HepG2 (cell line): ENCODE data around the gene GPHN. TPM values are rescaled to one million over a fixed set of nuclear protein-coding genes. Genes with fewer than 3 reads are reported as not detected.

Source experiments
- ATAC-seq: fragments of 200-7000 bp; cut with Tn5 transposase; 3 replicates; pipeline ENCODE4 v1.9.1; 2020; ENCODE audit warnings: mild to moderate bottlenecking, moderate library complexity
- BruUV-seq: library from RNA; stranded (reverse); fragments of 400-500 nt; replicated peaks from 2 replicates; lab custom pipeline; 2021; lab: Mats Ljungman, UMichigan
- CTCF ChIA-PET: fragments of 300-600 bp; formaldehyde crosslinking; extraction: SDS; loops from one replicate; lab custom pipeline; 2021; ENCODE audit warnings: low total read pairs, inconsistent platforms, low intra/inter-chr PET ratio; lab: Yijun Ruan, JAX
- POLR2A ChIA-PET: fragments of 350-600 bp; sonication (Branson Sonifier 250); formaldehyde crosslinking; loops from one replicate; lab custom pipeline; 2020; ENCODE audit warnings: antibody characterized with exemption, inconsistent platforms; lab: Yijun Ruan, JAX
- DNase-seq: peaks from one replicate; pipeline ENCODE4 v3.0.0-alpha.2; 2015; ENCODE audit warnings: low spot score
- FAIRE-seq: peaks from 3 replicates; lab custom pipeline; 2011; peaks lifted over from hg19 to GRCh38; lab: Jason Lieb, UNC
- H2AFZ ChIP-seq: one replicate; pipeline ENCODE4 v1.6.1; 2011; ENCODE audit warnings: low read length, inconsistent platforms
- H3K27ac ChIP-seq: fragments of 300-600 bp; 3 replicates; pipeline ENCODE4 v1.8.0; 2011; ENCODE audit warnings: mixed run types, mild to moderate bottlenecking, mixed read lengths, low read length, inconsistent platforms; ENCODE audit not compliant: insufficient read depth; ENCODE audit errors: extremely low read length
- H3K27me3 ChIP-seq, 2 experiments: fragments of 200-600 bp in 1 of 2; 2 replicates in 1 of 2; 3 replicates in 1 of 2; pipeline versions ENCODE4 v1.6.0 to v1.8.0; 2011; ENCODE audit warnings: low read length in 2 of 2, mild to moderate bottlenecking in 2 of 2, moderate library complexity in 2 of 2, inconsistent platforms in 1 of 2; ENCODE audit not compliant: insufficient read depth in 2 of 2, control insufficient read depth in 1 of 2
- H3K36me3 ChIP-seq, 2 experiments: fragments of 200-600 bp in 1 of 2; replicated peaks in 1 of 2; 2 replicates in 1 of 2; 3 replicates in 1 of 2; pipeline versions ENCODE4 v1.5.1 to v1.8.0; 2011; ENCODE audit warnings: low read length in 2 of 2, inconsistent platforms in 1 of 2; ENCODE audit not compliant: insufficient read depth in 2 of 2, control insufficient read depth in 1 of 2
- H3K4me1 ChIP-seq: 2 replicates; pipeline ENCODE4 v1.5.1; 2012; ENCODE audit warnings: low read length, inconsistent platforms; ENCODE audit not compliant: insufficient read depth
- H3K4me2 ChIP-seq: 2 replicates; pipeline ENCODE4 v1.6.0; 2011; ENCODE audit warnings: low read depth, low read length, inconsistent platforms
- H3K4me3 ChIP-seq, 3 experiments: fragments of 200-600 bp in 1 of 3; sonication (generic), shearing (Covaris generic) in 1 of 3; replicated peaks in 1 of 3; 2 replicates each; pipeline ENCODE4 v1.5.1; 2011 to 2016; ENCODE audit warnings: low read length in 3 of 3, inconsistent platforms in 2 of 3, low read depth in 2 of 3, mild to moderate bottlenecking in 2 of 3, control low read depth in 1 of 3, mixed read lengths in 1 of 3; ENCODE audit not compliant: insufficient read depth in 1 of 3
- H3K79me2 ChIP-seq: one replicate; pipeline ENCODE4 v1.6.1; 2011; ENCODE audit warnings: low read length, inconsistent platforms; ENCODE audit not compliant: insufficient read depth
- H3K9ac ChIP-seq: 2 replicates; pipeline ENCODE4 v1.6.0; 2011; ENCODE audit warnings: mild to moderate bottlenecking, low read depth, low read length, inconsistent platforms; ENCODE audit not compliant: insufficient read depth
- H3K9me3 ChIP-seq: 2 replicates; pipeline ENCODE4 v1.5.1; 2012; ENCODE audit warnings: mild to moderate bottlenecking, low read length
- H4K20me1 ChIP-seq: 2 replicates; pipeline ENCODE4 v1.6.0; 2011; ENCODE audit warnings: inconsistent platforms, mild to moderate bottlenecking, low read length, moderate library complexity; ENCODE audit not compliant: insufficient read depth
- AFF4 ChIP-seq: sonication (generic); formaldehyde crosslinking; IDR thresholded peaks from 2 replicates; pipeline ENCODE4 v1.4.0; 2020; ENCODE audit warnings: missing genetic modification reagents
- CBFB ChIP-seq: sonication (generic); formaldehyde crosslinking; IDR thresholded peaks from 2 replicates; pipeline ENCODE4 v1.4.0; 2020; ENCODE audit warnings: missing genetic modification reagents
- IKZF1 ChIP-seq: fragments of 450-650 bp; IDR thresholded peaks from 2 replicates; pipeline ENCODE4 v1.7.1; 2016
- MAF1 ChIP-seq: sonication (generic); formaldehyde crosslinking; IDR thresholded peaks from 2 replicates; pipeline ENCODE4 v1.5.0; 2020; ENCODE audit warnings: missing genetic modification reagents, borderline replicate concordance
- MEIS2 ChIP-seq: sonication (generic); formaldehyde crosslinking; IDR thresholded peaks from 2 replicates; pipeline ENCODE4 v1.9.0; 2021; ENCODE audit warnings: mild to moderate bottlenecking, missing genetic modification reagents
- NFKBIZ ChIP-seq: IDR thresholded peaks from 2 replicates; pipeline ENCODE4 v1.6.1; 2018; ENCODE audit warnings: missing genetic modification reagents, missing compliant biosample characterization
- PAX8 ChIP-seq: sonication (generic); formaldehyde crosslinking; IDR thresholded peaks from 2 replicates; pipeline ENCODE4 v1.8.0; 2022; ENCODE audit warnings: mild to moderate bottlenecking, missing genetic modification reagents, borderline replicate concordance
- SNRNP70 ChIP-seq: fragments of 200-400 bp; formaldehyde crosslinking; IDR thresholded peaks from 2 replicates; pipeline ENCODE4 v1.6.1; 2017; ENCODE audit warnings: mild to moderate bottlenecking, low read depth, low read length, moderate library complexity
- TEAD3 ChIP-seq: optimal IDR thresholded peaks from 2 replicates; pipeline ENCODE3; 2016; ENCODE audit warnings: borderline replicate concordance
- TRAFD1 ChIP-seq: sonication (generic); formaldehyde crosslinking; IDR thresholded peaks from 2 replicates; pipeline ENCODE4 v1.5.1; 2020; ENCODE audit warnings: missing genetic modification reagents, mild to moderate bottlenecking, borderline replicate concordance
- XBP1 ChIP-seq: sonication (generic); formaldehyde crosslinking; IDR thresholded peaks from 2 replicates; pipeline ENCODE4 v1.5.0; 2020; ENCODE audit warnings: missing genetic modification reagents
- ZBTB7B ChIP-seq: sonication (generic); formaldehyde crosslinking; IDR thresholded peaks from 2 replicates; pipeline ENCODE4 v1.4.0; 2020; ENCODE audit warnings: missing genetic modification reagents
- ZNF468 ChIP-seq: sonication (generic); formaldehyde crosslinking; IDR thresholded peaks from 2 replicates; pipeline ENCODE4 v1.8.0; 2022; ENCODE audit warnings: mild to moderate bottlenecking, moderate library complexity, missing genetic modification reagents
- ZNF547 ChIP-seq: sonication (generic); formaldehyde crosslinking; IDR thresholded peaks from 2 replicates; pipeline ENCODE4 v1.5.1; 2020; ENCODE audit warnings: mild to moderate bottlenecking, missing genetic modification reagents
- ZNF710 ChIP-seq: sonication (generic); formaldehyde crosslinking; IDR thresholded peaks from 2 replicates; pipeline ENCODE4 v1.5.0; 2020; ENCODE audit warnings: mild to moderate bottlenecking, missing genetic modification reagents, borderline replicate concordance
- WGBS: methylation state at CpG from one replicate; pipeline ENCODE4 v1.1.6; 2017; ENCODE audit warnings: low lambda C conversion rate; 5-methylcytosine and 5-hydroxymethylcytosine counted together
- in situ Hi-C: cut with HindIII; loops from 2 replicates; pipeline ENCODE4 v1.10.0; 2017; ENCODE audit warnings: low pct_unique_long_range_greater_than_20kb; ENCODE audit not compliant: extremely low pct_ligation_motif_present
- intact Hi-C: fragments of 100-400 bp; cut with micrococcal nuclease; formaldehyde crosslinking; loops from one replicate; pipeline ENCODE4 v1.10.0; 2022; ENCODE audit not compliant: unreplicated experiment
- polyA plus RNA-seq, 8 experiments: library from polyadenylated mRNA; depleted of rRNA in 3 of 8; stranded (reverse) in 7 of 8; unstranded in 1 of 8; fragments of >200 nt; fragmentation: Illumina TruSeq in 4 of 8; extraction: Trizol in 4 of 8; gene quantifications; 2 replicates each; pipeline versions ENCODE4 v1.2.1 to v1.2.3, GENCODE V29; 2011 to 2016; ENCODE audit warnings: low read depth in 4 of 8, missing spikeins in 1 of 8, mixed read lengths in 1 of 8; ENCODE audit not compliant: insufficient read depth in 1 of 8
- total RNA-seq, 5 experiments: library from RNA; depleted of rRNA; stranded (reverse); fragments of >200 nt; fragmentation: Illumina TruSeq; extraction: Trizol; gene quantifications; 2 replicates each; pipeline ENCODE4 v1.2.3, GENCODE V29; 2016; ENCODE audit warnings: low read depth in 1 of 5
- TF ChIP-seq, protein P1 (sequence below): sonication (generic); formaldehyde crosslinking; IDR thresholded peaks from 2 replicates; pipeline ENCODE4 v1.4.0; 2020; ENCODE audit warnings: missing genetic modification reagents

Gene GPHN
- total and polyA plus RNA-seq, 2 of the 13 experiments (the other 11 are each of a cell fraction or from before 2014, with no cell fraction given): 12.7 to 19.2 TPM

DNA sequence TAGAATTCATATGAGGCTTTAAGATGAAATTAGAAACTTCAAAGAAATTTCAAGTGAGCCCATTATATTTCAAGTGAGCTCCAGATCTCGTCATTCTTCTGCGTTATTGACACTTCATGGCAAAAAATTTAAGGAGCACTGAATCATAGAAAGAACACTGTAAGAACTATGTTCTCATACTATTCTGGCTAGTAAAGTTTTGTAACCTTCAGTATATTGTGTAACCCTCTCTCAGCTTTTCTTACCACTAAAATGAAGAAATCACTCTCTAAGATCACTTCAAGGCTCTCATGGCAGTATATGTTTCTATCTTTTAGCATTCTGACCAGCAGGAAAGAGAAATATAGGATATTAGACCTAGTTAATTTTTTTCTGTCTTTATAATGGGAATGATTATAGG, 6.3 kb downstream of the GPHN start:
- in situ Hi-C loops (no loop called here), intact Hi-C loops (no loop called here)
- 97% methylated on average over 2 of the region's 2 CpGs for WGBS
- Histone ChIP-seq H3K79me2 (peaks cover 87% of the 10 kb centered on the region), H2AFZ (no peak overlapping the region), H3K27ac (no peak overlapping the region), H3K4me2 (no peak overlapping the region), H4K20me1 (peaks cover 18% of the 10 kb centered on the region; the same call in 1 of the 2 replicates), H3K4me3 (no peak overlapping the region), H3K4me1 (peaks cover 39% of the 10 kb centered on the region), H3K9me3 (no peaks in the 10 kb centered on the region), H3K36me3 (no peaks in the 10 kb centered on the region), H3K27me3 (no peaks in the 10 kb centered on the region; a peak in 1 of 5 replicates), H3K9ac (no peak overlapping the region)
- no peak for ATAC-seq
- no TSS peak for BruUV-seq
- FAIRE-seq: no peak
- CTCF ChIA-PET: no interaction called here
- POLR2A ChIA-PET: no interaction called here
- no peak for DNase-seq
- TF ChIP-seq MEIS2 (CRISPR knock-in tag) (no peak), XBP1 (CRISPR knock-in tag) (no peak), MAF1 (CRISPR knock-in tag) (no peak), TRAFD1 (CRISPR knock-in tag) (no peak), SNRNP70 (no peak), TEAD3 (CRISPR knock-in tag) (no peak), NFKBIZ (no peak), ZNF468 (CRISPR knock-in tag) (no peak), ZNF710 (no peak), PAX8 (CRISPR knock-in tag) (no peak), ZNF547 (CRISPR knock-in tag) (no peak), ZBTB7B (no peak), CBFB (CRISPR knock-in tag) (no peak), AFF4 (CRISPR knock-in tag) (no peak), IKZF1 (no peak)
- TF ChIP-seq, protein P1, sequence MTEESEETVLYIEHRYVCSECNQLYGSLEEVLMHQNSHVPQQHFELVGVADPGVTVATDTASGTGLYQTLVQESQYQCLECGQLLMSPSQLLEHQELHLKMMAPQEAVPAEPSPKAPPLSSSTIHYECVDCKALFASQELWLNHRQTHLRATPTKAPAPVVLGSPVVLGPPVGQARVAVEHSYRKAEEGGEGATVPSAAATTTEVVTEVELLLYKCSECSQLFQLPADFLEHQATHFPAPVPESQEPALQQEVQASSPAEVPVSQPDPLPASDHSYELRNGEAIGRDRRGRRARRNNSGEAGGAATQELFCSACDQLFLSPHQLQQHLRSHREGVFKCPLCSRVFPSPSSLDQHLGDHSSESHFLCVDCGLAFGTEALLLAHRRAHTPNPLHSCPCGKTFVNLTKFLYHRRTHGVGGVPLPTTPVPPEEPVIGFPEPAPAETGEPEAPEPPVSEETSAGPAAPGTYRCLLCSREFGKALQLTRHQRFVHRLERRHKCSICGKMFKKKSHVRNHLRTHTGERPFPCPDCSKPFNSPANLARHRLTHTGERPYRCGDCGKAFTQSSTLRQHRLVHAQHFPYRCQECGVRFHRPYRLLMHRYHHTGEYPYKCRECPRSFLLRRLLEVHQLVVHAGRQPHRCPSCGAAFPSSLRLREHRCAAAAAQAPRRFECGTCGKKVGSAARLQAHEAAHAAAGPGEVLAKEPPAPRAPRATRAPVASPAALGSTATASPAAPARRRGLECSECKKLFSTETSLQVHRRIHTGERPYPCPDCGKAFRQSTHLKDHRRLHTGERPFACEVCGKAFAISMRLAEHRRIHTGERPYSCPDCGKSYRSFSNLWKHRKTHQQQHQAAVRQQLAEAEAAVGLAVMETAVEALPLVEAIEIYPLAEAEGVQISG (CRISPR knock-in tag): no peak
